ENCODE results near the gene PALM3.

Gene PALM3

DNA sequence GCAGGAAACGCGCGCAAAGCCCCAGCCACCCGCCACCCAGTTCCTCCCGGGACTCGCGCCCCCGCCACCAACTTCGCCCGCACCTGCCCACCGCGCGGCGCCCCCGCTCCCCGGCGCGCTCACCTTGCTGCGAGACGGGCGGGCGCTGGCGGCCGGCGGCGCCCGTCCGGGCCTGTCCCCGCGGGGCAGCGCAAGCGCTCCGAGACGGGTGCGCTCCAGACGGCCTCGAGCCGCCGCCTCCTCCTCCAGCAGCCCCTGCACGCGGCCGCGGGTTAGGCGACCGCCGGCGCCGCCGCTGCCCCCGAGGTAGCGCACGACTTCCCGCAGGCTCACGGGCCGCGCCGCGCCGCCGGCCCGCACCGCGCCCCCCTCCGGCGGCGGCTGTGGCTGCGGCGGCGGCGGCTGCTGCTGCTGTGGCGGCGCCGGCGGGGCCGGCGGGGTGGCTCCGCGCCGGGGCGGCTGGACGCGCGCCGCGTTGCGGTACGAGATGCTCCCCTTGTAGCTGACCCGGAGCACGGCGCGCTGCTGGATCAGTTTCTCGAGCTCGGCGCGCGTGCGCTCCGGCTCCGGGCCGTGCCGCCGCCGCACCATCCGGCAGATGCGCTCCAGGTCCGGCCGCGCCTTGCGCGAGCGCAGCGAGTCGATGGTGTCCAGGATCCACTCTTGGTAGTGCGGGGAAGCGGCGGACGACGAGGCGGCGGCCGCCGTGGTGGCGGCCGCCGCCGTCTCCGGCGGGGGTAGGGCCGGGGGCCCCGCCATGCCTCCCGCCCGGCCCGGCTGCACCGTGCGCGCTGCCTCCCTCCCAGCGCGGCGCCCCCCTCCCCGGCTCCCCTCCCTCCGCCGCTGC is 28.0 kb upstream of the PALM3 start:
- DNase-seq: no peak

DNA sequence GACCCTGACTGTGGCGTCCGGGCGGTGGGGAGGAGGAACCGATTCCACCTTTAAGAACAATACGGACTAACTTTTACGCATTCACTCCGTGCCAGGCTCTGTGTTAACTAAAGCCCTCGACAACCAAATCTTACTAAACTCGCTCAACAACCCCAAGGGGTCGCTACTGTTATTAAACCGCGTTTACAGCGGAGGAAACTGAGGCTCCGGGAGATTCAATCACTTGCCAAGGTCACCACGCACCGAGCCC is 27.5 kb upstream of the PALM3 start:
- no peak for DNase-seq

DNA sequence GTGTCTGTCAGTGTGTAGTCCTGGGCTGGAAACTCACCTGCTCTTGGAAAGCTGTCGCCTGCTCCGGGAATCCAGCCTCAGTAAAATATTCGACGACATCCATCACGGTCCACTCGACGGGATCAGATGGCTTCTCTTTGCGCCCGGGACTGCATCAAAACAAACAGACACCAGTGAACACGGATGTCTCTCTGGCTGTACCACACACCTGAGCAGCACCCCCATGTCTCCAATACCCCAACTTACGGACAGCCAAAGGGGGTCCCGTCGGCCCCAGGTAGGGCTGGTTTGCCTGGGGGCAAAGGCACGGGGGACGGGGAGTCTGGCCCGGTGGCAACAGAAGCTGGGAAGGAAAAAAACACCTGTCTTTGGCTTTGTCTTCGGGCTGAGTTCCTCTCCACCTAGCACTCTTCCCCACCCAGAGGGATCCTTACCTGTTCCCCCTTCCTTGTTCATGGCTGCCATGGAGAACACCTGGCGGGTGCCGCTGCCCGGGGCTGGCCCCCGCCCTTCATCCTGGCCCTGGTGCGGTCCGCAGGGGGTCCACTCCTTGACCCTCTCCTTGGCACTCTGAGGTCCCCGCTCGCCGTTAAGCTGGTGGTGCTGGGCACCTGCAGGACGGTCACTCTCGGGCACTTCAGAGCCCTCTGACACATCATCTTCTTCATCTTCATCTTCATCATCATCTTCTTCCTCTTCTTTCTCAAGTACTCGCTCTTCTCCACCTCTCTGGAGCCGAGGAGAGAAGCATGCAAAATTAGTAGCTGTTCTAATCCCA is 26.9 kb upstream of the PALM3 start:
- no peak for DNase-seq

DNA sequence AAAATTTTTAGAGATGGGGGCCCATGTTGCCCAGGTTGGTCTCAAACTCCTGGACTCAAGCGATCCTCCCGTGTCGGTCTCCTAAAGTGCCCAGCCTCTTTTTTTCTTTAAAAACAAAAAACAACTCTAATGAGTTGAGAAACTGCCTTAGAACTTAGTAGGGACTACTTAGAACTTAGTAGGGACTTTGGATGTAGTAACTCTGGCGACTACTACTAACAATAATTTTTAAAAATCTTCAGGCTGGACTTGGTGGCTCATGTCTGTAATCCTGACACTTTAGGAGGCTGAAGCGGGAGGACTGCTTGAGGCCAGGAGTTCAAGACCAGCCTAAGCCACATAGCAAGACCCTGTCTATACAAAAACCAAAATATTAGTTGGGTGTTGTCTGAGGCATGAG is 24.2 kb upstream of the PALM3 start:
- DNase-seq: no peak

DNA sequence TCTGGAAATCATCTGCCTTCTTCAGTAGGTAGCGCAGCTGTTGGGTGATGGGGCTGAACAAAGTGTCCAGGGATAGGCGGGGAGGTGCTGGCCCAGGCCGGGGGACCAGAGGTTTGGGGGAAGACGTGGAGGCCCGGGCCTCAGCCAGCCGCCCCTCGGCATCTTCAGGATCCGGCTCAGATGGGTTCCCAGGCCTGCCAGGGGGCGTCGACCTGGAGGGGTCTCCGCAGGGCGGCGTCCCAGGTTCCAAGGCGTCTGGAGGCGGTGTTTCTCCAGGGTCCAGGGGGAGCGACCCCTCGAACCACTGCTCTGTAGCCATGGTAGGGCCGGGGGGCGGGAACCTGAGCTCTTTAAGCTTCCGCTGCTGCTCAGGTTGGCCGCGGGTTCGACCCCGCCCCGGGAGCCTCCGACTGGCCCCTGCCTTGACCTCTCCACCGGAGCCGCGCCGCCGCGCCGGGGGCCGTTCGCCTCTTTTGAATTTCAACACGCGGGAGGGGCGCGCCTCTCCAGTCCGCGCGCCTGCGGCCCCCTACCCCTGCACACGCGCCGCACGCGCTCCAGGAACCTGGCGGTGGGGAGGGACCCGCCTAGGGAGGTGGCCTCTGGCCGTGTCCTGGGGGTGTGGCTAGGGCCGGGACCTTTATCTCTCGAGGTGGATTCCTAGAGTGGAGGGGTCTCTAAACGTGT is 23.6 kb upstream of the PALM3 start, which contains the start of gene C19orf67:
Gene C19orf67 (minus strand): TSS at position 475 of the 687 bp plus-strand sequence. CDS start 156 bp downstream, at position 319.
- no peak for DNase-seq

DNA sequence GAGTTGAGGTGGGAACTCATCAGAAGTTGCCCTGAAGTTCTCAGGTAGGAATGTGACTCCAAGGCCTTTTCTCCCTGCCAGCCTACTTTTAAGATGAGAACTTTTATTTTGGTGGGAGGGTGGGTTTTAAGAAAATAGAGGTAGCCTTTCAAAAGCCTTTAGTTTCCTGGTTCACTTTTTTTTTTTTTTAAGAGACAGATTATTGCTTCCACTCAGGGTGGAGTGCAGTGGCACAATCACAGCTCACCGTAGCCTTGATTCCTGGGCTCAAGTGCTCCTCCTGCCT is 20.7 kb upstream of the PALM3 start:
- no peak for DNase-seq

DNA sequence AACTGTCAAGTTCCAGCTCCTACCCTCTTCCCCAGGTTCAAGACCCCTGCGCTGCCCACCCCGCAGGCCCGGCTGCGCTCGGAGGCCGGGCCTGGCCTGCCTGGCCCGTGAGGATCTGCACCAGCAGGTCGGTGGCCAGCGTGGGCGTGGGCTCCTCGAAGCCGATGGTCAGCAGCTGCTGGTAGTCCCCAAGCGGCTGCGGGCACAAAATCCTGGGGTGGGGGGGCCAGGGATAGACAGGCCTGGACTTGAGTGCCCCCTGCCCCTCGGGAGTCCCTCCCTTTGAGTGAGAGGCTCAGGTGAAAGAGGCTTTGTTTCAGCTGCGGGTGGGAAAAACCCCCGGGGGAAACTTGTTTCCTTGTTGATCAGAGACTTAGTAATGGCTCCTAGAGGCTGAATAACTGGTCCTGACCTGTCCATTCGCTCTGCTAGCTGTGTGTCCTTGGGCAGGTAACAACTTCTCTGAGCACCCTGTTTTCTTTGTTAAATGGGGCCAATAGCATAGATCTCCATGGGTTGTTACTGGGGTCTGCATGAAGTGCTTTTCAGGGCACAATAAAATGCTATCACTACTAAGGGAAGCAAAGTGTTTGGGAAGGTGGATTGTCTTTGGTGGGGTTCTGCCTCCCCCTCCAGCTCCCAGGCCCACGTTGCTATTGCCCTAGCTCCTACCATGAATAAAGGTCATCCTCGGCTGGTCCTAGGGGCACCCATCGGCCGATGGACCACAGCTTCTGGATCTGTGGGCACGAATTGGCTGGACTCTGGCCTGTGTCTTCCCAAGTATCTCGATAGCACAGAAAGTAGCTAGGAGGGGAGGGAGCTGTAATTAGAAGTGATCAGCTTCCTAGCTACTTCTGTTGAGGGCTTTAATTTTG is 20.2 kb upstream of the PALM3 start:
- DNase-seq: no peak

DNA sequence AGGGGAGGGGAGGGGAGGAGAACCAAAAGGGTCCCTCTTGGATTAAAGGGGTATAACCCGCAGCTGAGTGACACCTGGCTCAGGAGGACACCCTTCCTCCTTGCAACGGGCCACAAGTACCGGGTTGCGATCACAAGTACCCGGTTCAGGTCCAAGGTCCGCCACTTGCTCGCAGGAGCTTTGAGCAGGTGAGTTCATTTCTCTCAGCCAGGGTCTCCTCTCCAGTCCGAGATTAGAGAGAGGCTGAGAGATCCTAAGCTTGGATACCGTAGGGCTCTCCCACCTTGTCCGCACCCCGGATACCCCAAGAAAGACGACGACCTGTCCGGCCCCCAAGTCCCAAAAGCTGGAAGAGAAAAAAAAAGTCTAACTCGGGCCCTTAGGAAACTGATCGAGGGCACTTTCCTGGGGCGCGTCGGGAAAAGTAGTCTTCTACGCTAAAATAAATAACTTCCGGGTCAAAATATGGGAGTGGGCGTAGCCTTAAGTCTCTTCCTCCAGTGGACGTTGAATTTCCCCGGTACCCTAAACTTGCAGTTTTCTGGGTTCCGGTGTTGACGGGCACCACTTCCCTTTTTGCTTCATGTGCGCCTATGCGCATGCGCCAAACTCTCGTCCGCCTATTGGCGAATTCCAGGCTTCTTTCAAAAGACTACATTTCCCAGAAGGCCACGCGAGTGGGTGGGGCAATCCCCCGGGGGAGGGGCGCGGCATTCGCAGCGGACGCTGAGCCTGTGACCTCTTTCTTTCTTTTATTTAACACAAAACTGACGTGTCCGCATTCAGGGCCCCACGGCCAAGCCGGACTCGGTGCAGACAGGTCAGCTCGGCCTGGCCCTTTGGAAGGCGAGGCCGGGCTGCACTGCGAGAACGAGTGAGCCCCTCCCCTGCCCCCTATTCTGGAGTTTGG is 19.3 kb upstream of the PALM3 start:
- DNase-seq: peak; percentile 95 to 97

DNA sequence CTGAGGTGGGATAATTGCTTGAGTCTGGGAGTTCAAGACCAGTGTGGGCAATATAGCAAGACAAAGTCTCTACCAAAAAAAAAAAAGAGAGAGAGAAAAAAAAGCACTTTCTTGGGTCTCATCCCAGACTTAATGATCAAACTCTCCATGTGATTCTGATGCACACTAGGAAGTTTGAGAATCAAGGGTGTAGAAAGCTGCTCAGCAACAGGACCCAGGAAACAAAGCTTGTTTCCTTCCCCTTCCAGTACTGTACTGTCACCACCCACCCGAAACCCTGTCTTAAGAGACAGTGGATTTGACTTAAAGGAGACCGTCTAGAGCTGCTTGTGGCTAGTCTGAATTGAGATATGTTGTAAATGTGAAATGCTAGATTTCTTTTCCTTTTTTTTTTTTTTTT is 16.5 kb upstream of the PALM3 start:
- DNase-seq: no peak

DNA sequence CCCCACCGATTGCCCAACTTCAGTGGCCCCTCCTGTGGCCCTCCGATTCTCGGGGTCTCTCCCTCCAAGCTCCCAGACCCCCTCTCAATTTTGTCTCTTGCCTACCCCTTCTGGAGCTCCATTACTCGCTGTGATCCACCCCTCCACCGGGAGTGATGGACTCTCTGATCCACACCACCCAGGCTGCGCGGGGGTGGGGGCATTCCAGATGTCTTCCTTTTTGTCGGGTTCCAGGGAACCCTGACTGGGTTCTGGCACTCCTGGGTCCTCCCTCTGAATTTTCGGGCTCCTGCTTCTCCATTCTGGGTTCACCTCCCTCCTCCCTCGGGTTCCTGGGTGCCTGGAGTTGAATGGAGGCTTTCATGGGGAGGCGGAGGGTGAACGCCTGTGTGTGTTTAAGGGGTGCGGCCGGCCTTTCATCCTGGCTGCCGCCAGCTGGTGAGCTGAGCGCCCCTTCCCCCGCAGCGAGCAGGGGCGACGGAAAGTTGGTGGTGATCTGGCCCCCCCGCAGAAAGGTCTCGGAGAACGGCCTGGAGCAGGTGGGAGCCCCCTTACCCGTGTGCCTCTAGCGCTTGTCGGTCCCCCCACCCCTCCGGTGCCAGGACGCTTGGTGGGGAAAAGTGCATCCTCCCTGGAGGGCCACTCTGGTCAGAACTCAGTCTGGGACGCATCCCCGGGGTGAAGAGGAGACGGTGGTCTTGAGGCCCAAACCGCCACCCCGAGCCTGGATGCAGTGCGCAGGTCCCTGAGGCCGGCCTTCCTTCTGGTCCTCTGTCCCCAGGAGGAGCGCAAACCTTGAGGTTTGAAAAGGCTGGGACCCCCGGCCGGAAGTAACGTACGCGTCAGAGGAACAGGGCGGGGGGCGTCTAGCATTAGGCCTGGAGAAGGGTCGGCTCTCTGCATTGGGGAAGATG is 12.3 kb upstream of the PALM3 start:
- no peak for DNase-seq

DNA sequence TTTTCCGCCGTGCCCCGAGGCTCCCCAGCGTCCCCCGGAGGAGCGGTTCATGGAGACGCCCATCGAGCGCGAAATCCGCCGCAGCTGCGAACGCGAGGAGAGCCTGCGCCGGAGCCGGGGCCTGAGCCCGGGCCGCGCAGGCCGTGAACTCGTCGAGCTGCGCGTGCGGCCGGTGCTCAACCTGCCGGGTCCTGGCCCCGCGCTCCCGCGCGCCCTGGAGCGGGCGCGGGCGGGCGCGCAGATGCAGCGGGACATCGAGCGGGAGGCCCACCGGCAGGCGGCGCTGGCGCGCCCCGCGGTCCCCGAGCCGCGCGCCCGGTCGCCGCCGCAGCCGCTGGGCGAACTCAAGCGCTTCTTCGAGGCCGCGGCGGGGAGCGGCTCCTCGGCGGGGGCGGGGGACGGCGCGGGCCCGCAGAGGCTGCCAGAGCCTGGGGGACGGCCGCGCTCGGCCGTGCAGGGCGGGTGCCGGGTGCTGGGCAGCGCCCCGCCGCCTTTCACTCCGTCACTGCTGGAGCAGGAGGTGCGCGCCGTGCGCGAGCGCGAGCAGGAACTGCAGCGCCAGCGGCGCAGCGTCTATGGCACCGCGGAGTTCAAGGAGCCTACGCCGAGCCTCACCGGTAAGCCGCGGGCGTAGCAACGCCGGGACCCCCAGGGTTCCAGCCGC is 11.5 kb upstream of the PALM3 start:
- DNase-seq: no peak

DNA sequence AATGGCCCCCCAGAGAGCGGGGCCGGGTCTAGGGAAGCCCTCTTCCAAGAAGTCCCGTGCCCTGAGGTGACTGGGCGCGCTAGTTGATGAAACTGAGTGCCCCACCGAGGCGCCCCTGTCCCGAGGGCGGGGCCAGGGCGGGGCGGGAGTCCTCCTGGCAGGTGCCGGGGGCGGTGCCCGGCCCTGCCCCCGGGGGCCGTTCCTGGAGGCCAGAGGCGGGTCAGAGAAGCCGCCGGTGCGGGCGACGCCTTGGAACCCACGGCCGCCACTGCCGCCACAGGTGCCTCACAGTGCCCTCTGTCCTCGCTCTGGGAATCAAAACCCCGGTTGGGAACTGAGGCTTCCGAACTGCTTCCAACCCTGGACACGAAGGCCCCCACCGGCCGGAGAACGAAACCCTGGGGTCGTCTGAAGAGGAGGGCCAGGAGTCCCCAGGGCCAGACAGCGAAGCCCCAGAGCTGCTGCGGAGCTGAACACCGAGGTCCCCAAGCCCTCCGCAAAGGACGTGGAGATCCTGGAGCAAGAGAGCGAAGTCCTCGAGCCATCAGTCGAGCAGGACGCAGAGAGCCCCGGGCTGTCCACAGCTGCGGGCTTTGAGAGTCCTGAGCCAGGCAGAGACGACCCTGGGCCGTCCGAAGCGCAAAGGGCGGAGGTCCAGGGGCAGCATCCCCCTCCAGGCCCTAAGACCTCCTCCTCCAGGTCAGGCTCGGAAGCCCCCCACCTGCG is 10.8 kb upstream of the PALM3 start, which contains the start of gene MISP3:
Gene MISP3 (plus strand): TSS at position 252 of the 726 bp plus-strand sequence. CDS start 524 bp downstream, outside the sequence.
- DNase-seq: no peak

DNA sequence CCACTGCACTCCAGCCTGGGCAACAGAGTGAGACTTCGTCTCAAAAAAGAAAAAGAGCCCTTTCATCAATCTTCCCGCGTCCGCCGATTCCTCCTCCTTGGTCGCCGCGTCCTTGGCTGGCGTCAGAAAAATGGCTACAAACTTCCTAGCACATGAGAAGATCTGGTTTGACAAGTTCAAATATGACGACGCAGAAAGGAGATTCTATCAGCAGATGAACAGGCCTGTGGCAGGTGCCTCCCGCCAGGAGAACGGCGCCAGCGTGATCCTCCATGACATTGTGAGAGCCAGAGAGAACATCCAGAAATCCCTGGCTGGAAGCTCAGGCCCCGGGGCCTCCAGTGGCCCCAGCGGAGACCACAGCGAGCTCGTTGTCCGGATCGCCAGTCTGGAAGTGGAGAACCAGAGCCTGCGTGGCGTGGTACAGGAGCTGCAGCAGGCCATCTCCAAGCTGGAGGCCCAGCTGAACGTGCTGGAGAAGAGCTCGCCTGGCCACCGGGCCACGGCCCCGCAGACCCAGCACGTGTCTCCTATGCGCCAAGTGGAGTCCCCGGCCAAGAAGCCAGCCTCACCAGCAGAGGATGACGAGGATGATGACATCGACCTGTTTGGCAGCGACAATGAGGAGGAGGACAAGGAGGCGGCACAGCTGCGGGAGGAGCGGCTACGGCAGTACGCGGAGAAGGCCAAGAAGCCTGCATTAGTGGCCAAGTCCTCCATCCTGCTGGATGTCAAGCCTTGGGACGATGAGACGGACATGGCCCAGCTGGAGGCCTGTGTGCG is 8.6 kb upstream of the PALM3 start:
- DNase-seq: no peak

DNA sequence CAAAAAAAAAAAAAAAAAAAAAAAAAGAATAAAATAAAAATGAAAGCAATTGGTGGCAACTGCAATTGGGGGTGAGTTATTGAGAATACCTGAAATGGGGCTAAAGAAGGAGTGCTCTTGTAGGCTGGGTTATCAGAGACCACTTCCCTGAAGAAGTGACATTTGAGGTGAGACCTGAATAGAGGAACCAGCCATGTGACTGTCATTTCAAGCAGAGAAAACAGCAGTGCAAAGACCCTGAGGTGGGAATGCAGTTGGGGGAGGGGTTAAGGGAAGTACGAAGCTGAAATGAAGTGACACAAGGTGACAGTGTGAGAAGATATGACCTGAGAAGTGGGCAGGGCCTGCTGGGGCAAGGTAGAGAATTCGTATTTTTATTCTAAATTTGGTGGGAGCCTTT is 4.3 kb upstream of the PALM3 start:
- DNase-seq: no peak

DNA sequence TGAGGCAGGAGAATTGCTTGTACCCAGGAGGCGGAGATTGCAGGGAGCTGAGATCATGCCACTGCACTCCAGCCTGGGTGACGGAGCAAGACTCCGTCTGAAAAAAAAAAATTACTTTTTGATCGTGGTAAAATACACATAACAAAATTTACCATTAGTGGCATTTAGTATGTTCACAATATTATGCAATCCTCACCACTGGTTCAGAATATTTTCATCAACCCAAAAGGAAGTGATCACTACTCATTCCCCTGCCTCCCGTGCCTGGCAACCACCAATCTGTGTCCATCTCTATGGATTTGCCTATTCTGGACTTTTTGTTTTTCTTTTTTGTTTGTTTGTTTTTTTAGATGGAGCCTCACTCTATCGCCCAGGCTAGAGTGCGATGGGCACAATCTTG is 1.2 kb upstream of the PALM3 start:
- no peak for DNase-seq

DNA sequence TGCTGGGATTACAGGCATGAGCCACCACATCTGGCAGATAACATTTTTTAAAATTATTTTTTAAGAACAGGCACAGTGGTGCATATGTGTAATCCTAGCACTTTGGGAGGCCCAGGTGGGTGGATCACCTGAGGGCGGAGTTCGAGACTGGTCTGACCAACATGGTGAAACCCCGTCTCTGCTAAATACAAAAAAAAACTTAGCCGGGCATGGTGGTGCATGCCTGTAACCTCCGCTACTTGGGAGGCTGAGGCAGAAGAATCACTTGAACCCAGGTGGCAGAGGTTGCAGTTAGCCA is 631 bp upstream of the PALM3 start:
- DNase-seq: no peak

DNA sequence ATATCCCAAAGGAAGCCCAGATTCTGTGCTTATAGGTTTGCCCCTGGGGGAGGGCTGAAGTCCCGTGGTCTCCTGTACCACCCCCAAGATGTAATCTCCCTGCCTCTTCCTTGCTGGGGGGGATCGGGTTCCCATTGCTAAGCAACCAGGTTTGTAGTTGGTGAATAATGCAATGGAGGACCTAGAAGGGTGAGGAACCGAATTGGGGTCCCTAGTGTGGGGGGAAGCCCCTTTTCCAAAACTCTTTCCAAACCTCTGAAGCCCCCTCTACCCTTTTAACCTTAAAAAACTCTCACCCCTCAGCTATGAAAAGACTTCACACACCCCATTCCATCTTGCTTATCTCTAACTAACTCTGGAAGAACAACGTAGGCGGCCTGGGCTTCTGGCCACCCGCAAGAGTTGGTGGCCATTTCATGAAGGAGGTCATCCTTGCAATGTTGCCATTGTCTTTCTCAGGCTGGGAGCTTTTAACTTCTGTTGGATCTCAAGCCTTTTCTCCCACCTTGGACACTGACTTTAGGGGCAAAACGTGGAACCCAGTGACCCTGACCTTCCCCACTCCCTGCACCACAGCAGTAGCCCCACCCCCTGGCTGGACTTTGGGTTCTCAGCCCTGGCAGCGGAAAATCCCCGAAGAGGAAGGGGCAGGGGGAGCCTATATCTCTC is 661 bp downstream of the PALM3 start:
- no peak for DNase-seq

DNA sequence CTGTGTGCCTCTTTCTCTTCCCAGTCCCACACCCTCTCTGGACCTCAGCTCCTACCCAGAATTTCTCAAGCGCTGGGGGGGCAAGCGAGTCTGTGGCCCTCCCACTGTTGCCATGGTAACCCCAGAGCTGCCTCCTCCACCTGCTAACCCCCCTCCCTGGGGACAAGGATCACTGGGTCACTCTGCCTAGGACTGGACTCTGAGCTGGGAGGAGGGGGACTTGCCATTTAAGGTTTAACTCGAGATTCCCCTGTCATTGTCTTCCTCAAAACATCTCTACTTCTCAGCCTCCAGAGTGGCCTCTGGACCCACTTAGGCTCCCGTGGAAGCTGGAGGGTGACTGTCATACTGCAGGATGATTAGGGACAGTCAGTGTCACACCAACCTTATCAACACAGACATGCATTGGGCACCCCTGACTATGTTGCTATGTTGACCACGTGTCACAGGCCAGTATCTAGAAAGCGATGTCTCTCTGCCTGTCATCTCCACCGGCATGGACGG is 2.2 kb downstream of the PALM3 start:
- no peak for DNase-seq

All from cerebellar nuclear complex (tissue), 1 donor.